Ishikawa (cell line): Measurements from ENCODE around the gene TUBGCP5.

ENCODE experiments used
- CEBPB ChIP-seq: IDR thresholded peaks from 2 replicates; pipeline ENCODE4 v1.6.1; 2012
- EGR1 ChIP-seq: IDR thresholded peaks from 2 replicates; pipeline ENCODE4 v1.6.1; 2012
- EP300 ChIP-seq: IDR thresholded peaks from 2 replicates; pipeline ENCODE4 v1.6.1; 2012; ENCODE audit warnings: borderline replicate concordance
- FOXM1 ChIP-seq: IDR thresholded peaks from 2 replicates; pipeline ENCODE4 v1.6.1; 2012; ENCODE audit warnings: low read depth, borderline replicate concordance
- NFIC ChIP-seq: IDR thresholded peaks from 2 replicates; pipeline ENCODE4 v1.6.1; 2012
- RAD21 ChIP-seq: IDR thresholded peaks from 2 replicates; pipeline ENCODE4 v1.6.1; 2012; ENCODE audit warnings: low read depth
- REST ChIP-seq: IDR thresholded peaks from 2 replicates; pipeline ENCODE4 v1.6.1; 2012; ENCODE audit warnings: low read depth, mild to moderate bottlenecking
- TAF1 ChIP-seq: IDR thresholded peaks from 2 replicates; pipeline ENCODE4 v1.6.1; 2012; ENCODE audit warnings: low read depth, mild to moderate bottlenecking
- TCF12 ChIP-seq: IDR thresholded peaks from 2 replicates; pipeline ENCODE4 v1.6.1; 2012; ENCODE audit warnings: low read depth
- TEAD4 ChIP-seq: IDR thresholded peaks from 2 replicates; pipeline ENCODE4 v1.6.1; 2012
- USF1 ChIP-seq: IDR thresholded peaks from 2 replicates; pipeline ENCODE4 v1.6.1; 2012
- YY1 ChIP-seq: IDR thresholded peaks from 2 replicates; pipeline ENCODE4 v1.6.1; 2012; ENCODE audit warnings: low read depth
- ZBTB7A ChIP-seq: IDR thresholded peaks from 2 replicates; pipeline ENCODE4 v1.6.1; 2012; ENCODE audit warnings: low read depth
- TF ChIP-seq, protein P1 (sequence below): IDR thresholded peaks from 2 replicates; pipeline ENCODE4 v1.6.1; 2012

DNA sequence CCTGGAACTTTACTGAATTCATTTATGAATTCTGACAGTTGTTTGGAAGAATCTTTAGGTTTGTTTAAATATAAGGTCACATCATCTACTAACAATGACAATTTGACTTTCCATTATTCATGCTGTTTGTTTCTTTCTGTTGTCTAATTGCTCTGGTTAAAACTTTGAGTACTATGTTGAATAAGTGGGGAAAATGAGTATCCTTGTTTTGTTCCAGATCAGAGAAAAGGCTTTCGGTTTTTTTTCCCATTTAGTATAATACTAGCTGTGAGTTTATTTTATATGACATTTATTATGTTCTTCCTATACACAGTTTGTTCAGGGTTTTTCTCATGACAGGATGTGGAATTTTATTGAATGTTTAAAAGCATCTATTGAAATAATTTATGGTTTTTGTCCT lies 11.3 kb upstream of the TUBGCP5 start:
- TF ChIP-seq, protein P1, sequence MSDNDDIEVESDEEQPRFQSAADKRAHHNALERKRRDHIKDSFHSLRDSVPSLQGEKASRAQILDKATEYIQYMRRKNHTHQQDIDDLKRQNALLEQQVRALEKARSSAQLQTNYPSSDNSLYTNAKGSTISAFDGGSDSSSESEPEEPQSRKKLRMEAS, result no peak
- TF ChIP-seq EGR1 (no peak), ZBTB7A (no peak), TAF1 (no peak), REST (no peak), RAD21 (no peak), EP300 (no peak), TEAD4 (no peak), YY1 (no peak), USF1 (no peak), CEBPB (no peak), TCF12 (no peak), NFIC (no peak), FOXM1 (no peak)
